NCI-H187 (cell line): Measurements from ENCODE around the gene ZSWIM3.

Experiments used
- DNase-seq, 2 experiments: peaks; one replicate each; lab custom pipeline; 2025; lab: John Stamatoyannopoulos, UW

ZSWIM3 gene

GRCh38 chr20:45833030-45833882, 24.2 kb upstream of the ZSWIM3 start, which contains the start of gene SNX21:
Gene SNX21 (plus strand): TSS chr20:45833799. CDS start chr20:45833920, 121 bp downstream.
- DNase-seq, result peak in 1 of 2 experiments; percentile 27

- DNase-seq, result peak; percentile 24
These were observed 23.3 kb upstream of the ZSWIM3 start for GRCh38 chr20:45833883-45834796.

- DNase-seq, result no peak
These were observed 22.6 kb upstream of the ZSWIM3 start for GRCh38 chr20:45834797-45835161.

- no peak for DNase-seq
These were observed 22.1 kb upstream of the ZSWIM3 start for GRCh38 chr20:45835329-45835765.

GRCh38 chr20:45835825-45836224, 21.6 kb upstream of the ZSWIM3 start:
- no peak for DNase-seq

GRCh38 chr20:45836841-45837240, 20.6 kb upstream of the ZSWIM3 start:
- DNase-seq, result no peak

- DNase-seq, result no peak
These were observed 16.7 kb upstream of the ZSWIM3 start for GRCh38 chr20:45840700-45841198.

- no peak for DNase-seq
These were observed 15.8 kb upstream of the ZSWIM3 start for GRCh38 chr20:45841407-45842129.

GRCh38 chr20:45842169-45842812, 15.1 kb upstream of the ZSWIM3 start:
- DNase-seq, result no peak

- no peak for DNase-seq
These were observed 13.9 kb upstream of the ZSWIM3 start for GRCh38 chr20:45843506-45843905.

- no peak for DNase-seq
These were observed 12.0 kb upstream of the ZSWIM3 start for GRCh38 chr20:45845452-45845851.

GRCh38 chr20:45848421-45848820, 9.0 kb upstream of the ZSWIM3 start:
- DNase-seq, result no peak

- no peak for DNase-seq
These were observed 8.3 kb upstream of the ZSWIM3 start for GRCh38 chr20:45848969-45849582.

GRCh38 chr20:45850238-45850637, 7.2 kb upstream of the ZSWIM3 start:
- DNase-seq, result no peak

GRCh38 chr20:45850926-45851325, 6.5 kb upstream of the ZSWIM3 start:
- DNase-seq, result no peak

GRCh38 chr20:45851501-45851900, 5.9 kb upstream of the ZSWIM3 start:
- no peak for DNase-seq

- DNase-seq, result no peak
These were observed 5.1 kb upstream of the ZSWIM3 start for GRCh38 chr20:45852326-45852725.

GRCh38 chr20:45853484-45853883, 3.9 kb upstream of the ZSWIM3 start:
- no peak for DNase-seq

- no peak for DNase-seq
These were observed 435 bp downstream of the ZSWIM3 start for GRCh38 chr20:45857882-45858216.

GRCh38 chr20:45859916-45860315, 2.5 kb downstream of the ZSWIM3 start:
- DNase-seq, result no peak
